GM21515 (cell line): ENCODE measurements around the gene C2orf80.
"Not testable (repeated sequence)": the region's sequence is repeated elsewhere in the genome, so short reads cannot be mapped to it uniquely, and the experiment has no call there.

Experiments
- ATAC-seq: cut with Tn5 transposase; IDR thresholded peaks from one replicate; pipeline ENCODE4 v1.9.1; 2021; ENCODE audit not compliant: unreplicated experiment

The C2orf80 gene

GRCh38 chr2:208189810-208190503 is at the start of gene C2orf80:
TSS of gene C2orf80 (minus strand) at chr2:208190030. CDS start at chr2:208186986, 3,044 bp downstream.
- no peak for ATAC-seq

- ATAC-seq = no peak
These were observed 46.0 kb upstream of the C2orf80 start for GRCh38 chr2:208235860-208236259.

GRCh38 chr2:208234786-208235185 is 45.0 kb upstream of the C2orf80 start:
- ATAC-seq = no peak

- no peak for ATAC-seq
These were observed 38.6 kb upstream of the C2orf80 start for GRCh38 chr2:208228476-208228875.

GRCh38 chr2:208227581-208228232 is 37.9 kb upstream of the C2orf80 start:
- ATAC-seq = no peak

- ATAC-seq = no peak
These were observed 35.0 kb upstream of the C2orf80 start for GRCh38 chr2:208224802-208225201.

GRCh38 chr2:208222351-208222750 is 32.5 kb upstream of the C2orf80 start:
- ATAC-seq = no peak

- not testable (repeated sequence) for ATAC-seq
These were observed 32.0 kb upstream of the C2orf80 start for GRCh38 chr2:208221873-208222272.

- ATAC-seq = no peak
These were observed 21.0 kb upstream of the C2orf80 start for GRCh38 chr2:208210688-208211451.

- no peak for ATAC-seq
These were observed 18.7 kb upstream of the C2orf80 start for GRCh38 chr2:208208335-208209085.

- ATAC-seq = no peak
These were observed 17.9 kb upstream of the C2orf80 start for GRCh38 chr2:208207769-208208168.

GRCh38 chr2:208204166-208204565 is 14.3 kb upstream of the C2orf80 start:
- ATAC-seq = no peak

- no peak for ATAC-seq
These were observed 5.7 kb upstream of the C2orf80 start for GRCh38 chr2:208195531-208195930.

- no peak for ATAC-seq
These were observed 2.9 kb upstream of the C2orf80 start for GRCh38 chr2:208192611-208193236.

GRCh38 chr2:208189069-208189809 is 591 bp downstream of the C2orf80 start:
- ATAC-seq = no peak

- no peak for ATAC-seq
These were observed 2.9 kb downstream of the C2orf80 start for GRCh38 chr2:208186893-208187292.

- no peak for ATAC-seq
These were observed 3.4 kb downstream of the C2orf80 start for GRCh38 chr2:208186465-208186864.

- ATAC-seq = no peak
These were observed 5.7 kb downstream of the C2orf80 start for GRCh38 chr2:208183972-208184705.

GRCh38 chr2:208183526-208183925 is 6.3 kb downstream of the C2orf80 start:
- no peak for ATAC-seq
